ENCODE data around the gene FASN. TPM values are rescaled to one million over a fixed set of nuclear protein-coding genes. Genes with fewer than 3 reads are reported as not detected.

The FASN gene
- total and polyA plus RNA-seq, 2 of the 13 experiments (the other 11 are each of a cell fraction or from before 2014, with no cell fraction given), result 51.7 to 101 TPM

DNA sequence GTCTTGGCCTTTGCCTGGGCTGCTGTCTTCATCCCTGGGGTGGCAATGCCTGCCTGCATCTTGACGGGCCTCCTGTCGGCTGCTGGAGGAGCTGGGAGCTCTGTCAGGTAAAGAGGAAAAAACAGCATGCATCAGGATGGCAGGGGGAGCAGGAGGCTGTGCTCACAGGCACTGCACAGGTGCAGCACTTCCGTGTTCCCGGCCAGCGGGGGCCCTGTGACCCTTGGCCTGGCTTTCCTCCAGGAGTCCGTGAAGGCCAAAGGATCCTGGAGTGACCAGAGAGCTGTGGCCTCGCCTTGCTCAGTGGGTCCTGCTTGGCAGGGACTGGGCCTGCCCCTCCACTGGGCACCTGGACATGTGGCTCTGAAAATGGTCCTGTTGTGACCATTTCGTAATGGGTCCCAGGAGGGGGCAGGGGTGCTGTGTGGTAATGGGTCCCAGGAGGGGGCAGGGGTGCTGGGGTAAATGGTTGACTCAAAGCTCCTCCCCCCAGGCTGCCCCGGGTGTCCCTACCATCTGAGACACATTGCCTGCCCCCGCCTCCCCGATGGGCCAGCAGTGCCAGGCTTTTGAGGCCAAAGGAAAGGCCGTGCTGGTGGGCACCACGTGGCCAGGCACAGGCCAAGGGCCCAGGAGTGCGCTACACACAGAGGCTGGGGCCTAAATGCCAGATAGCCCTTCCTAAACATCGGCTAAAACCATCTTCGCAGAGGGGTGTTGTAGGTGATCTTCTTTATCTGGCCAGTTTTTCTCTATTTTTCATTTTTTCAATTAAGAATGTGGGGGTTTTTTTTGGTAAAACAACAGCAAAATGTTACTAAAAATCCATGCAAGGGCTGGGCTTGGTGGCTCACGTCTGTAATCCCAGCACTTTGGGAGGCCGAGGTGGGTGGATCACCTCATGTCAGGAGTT is 4.0 kb upstream of the FASN start (continued):
- TF ChIP-seq MEIS2 (CRISPR knock-in tag; IDR thresholded peaks at IDR 0.05) (no peak), ZMYM2 (CRISPR knock-in tag; IDR thresholded peaks at IDR 0.05) (no peak), ZNF317 (CRISPR knock-in tag; IDR thresholded peaks at IDR 0.05) (no peak), FIP1L1 (IDR thresholded peaks at IDR 0.05; ENCODE audit: borderline replicate concordance, insufficient read depth, low read depth, low read length) (no peak), HINFP (CRISPR knock-in tag; IDR thresholded peaks at IDR 0.05; ENCODE audit: low read depth) (peak; percentile 79; the same call in 1 of the 2 replicates), ATF4 (CRISPR knock-in tag; IDR thresholded peaks at IDR 0.05) (no peak), KLF12 (CRISPR knock-in tag; IDR thresholded peaks at IDR 0.05; ENCODE audit: borderline replicate concordance) (0 out of 2 replicates have a peak, but pooled peaks have one; percentile 62), XRCC5 (optimal IDR thresholded peaks at IDR 0.05; ENCODE audit: low read length) (peak; percentile 14), HNRNPLL (IDR thresholded peaks at IDR 0.05; ENCODE audit: low read depth, low read length, poor library complexity, severe bottlenecking) (peak; percentile 37), ZNF136 (CRISPR knock-in tag; IDR thresholded peaks at IDR 0.05; ENCODE audit: low read depth) (no peak), ZNF781 (CRISPR knock-in tag; IDR thresholded peaks at IDR 0.05; ENCODE audit: borderline replicate concordance, not compliant biosample characterization) (peak; percentile 38), ADNP (CRISPR knock-in tag; IDR thresholded peaks at IDR 0.05) (no peak), PRPF4 (IDR thresholded peaks at IDR 0.05; ENCODE audit: low read depth, low read length, poor library complexity, severe bottlenecking) (peak; percentile 82), ZNF816 (CRISPR knock-in tag; IDR thresholded peaks at IDR 0.05; ENCODE audit: borderline replicate concordance) (0 out of 2 replicates have a peak, but pooled peaks have one; percentile 74), ZNF619 (CRISPR knock-in tag; IDR thresholded peaks at IDR 0.05) (peak; percentile 90), ATM (IDR thresholded peaks at IDR 0.05; ENCODE audit: borderline replicate concordance) (no peak), NR2F2 (IDR thresholded peaks at IDR 0.05; ENCODE audit: borderline replicate concordance, low read depth) (no peak), HMG20A (CRISPR knock-in tag; IDR thresholded peaks at IDR 0.05; ENCODE audit: borderline replicate concordance) (peak; percentile 30; the same call in 1 of the 2 replicates), MEF2D (CRISPR knock-in tag; IDR thresholded peaks at IDR 0.05) (peak; percentile 63; the same call in 1 of the 2 replicates), GTF3A (CRISPR knock-in tag; conservative IDR thresholded peaks at IDR 0.05) (no peak), CHD2 (IDR thresholded peaks at IDR 0.05; ENCODE audit: low read depth, low read length) (0 out of 2 replicates have a peak, but pooled peaks have one; percentile 66), ZNF503 (CRISPR knock-in tag; IDR thresholded peaks at IDR 0.05) (peak; percentile 47; the same call in 1 of the 2 replicates), FOXO1 (CRISPR knock-in tag; IDR thresholded peaks at IDR 0.05) (peak; percentile 63; the same call in 1 of the 2 replicates), HIVEP1 (CRISPR knock-in tag; IDR thresholded peaks at IDR 0.05) (peak; percentile 76), RXRA (CRISPR knock-in tag; IDR thresholded peaks at IDR 0.05) (peak; percentile 97), ZNF329 (CRISPR knock-in tag; IDR thresholded peaks at IDR 0.05; ENCODE audit: low read depth) (no peak)

Data from HepG2 (cell line).